Heart right ventricle (tissue), 16 donors: ENCODE data around the gene UBE2I. TPM values are rescaled to one million over a fixed set of nuclear protein-coding genes. Genes with fewer than 3 reads are reported as not detected.

Experiments
- ATAC-seq, 8 donors: fragments of 200-7000 bp; cut with Tn5 transposase; one replicate each; pipeline ENCODE4 v1.9.1; 2020; ENCODE audit warnings: mild to moderate bottlenecking in 8 of 8, moderate library complexity in 8 of 8, moderate number of reproducible peaks in 1 of 8
- DNase-seq, 2 donors: peaks; one replicate each; pipeline ENCODE4 v3.0.0-alpha.2; 2020
- H3K27ac ChIP-seq, 10 donors: fragments of 200-600 bp; sonication (generic) in 2 of 10; one replicate each; pipeline versions ENCODE4 v1.5.0 to v1.8.0; 2020 to 2022; ENCODE audit warnings: mild to moderate bottlenecking in 3 of 10
- H3K27me3 ChIP-seq, 7 donors: fragments of 200-600 bp; one replicate each; pipeline ENCODE4 v1.8.0; 2021 to 2022; ENCODE audit warnings: mild to moderate bottlenecking in 2 of 7
- H3K36me3 ChIP-seq, 9 donors: fragments of 200-600 bp; sonication (generic) in 1 of 9; one replicate each; pipeline versions ENCODE4 v1.5.0 to v1.8.0; 2020 to 2022; ENCODE audit warnings: mild to moderate bottlenecking in 2 of 9
- H3K4me1 ChIP-seq, 9 donors: fragments of 200-600 bp; sonication (generic) in 1 of 9; one replicate each; pipeline versions ENCODE4 v1.5.0 to v1.8.0; 2020 to 2022; ENCODE audit warnings: mild to moderate bottlenecking in 4 of 9
- H3K4me3 ChIP-seq, 10 donors: fragments of 200-600 bp; sonication (generic) in 2 of 10; one replicate each; pipeline versions ENCODE4 v1.5.0 to v1.8.0; 2020 to 2022; ENCODE audit warnings: mild to moderate bottlenecking in 7 of 10, moderate library complexity in 2 of 10
- H3K9me3 ChIP-seq, 11 donors: fragments of 200-600 bp in 10 of 11; sonication (generic) in 2 of 11; one replicate each; pipeline versions ENCODE4 v1.5.0 to v1.8.0; 2013 to 2022; ENCODE audit warnings: mild to moderate bottlenecking in 2 of 11, control low read depth in 1 of 11, moderate library complexity in 1 of 11
- CTCF ChIP-seq, 9 donors: fragments of 200-600 bp; sonication (generic) in 2 of 9; IDR thresholded peaks; one replicate each; pipeline versions ENCODE4 v1.5.0 to v1.8.0; 2021 to 2022; ENCODE audit warnings: antibody characterized with exemption in 9 of 9, mild to moderate bottlenecking in 5 of 9, moderate library complexity in 1 of 9
- whole genome bisulfite sequencing, 2 donors: extraction: QIAGEN DNeasy Blood & Tissue Kit; methylation state at CpG; one replicate each; pipeline ENCODE4 v1.1.7; 2013; ENCODE audit warnings: inconsistent platforms in 1 of 2; 5-methylcytosine and 5-hydroxymethylcytosine counted together
- intact Hi-C, 10 donors: fragments of 100-400 bp; cut with DNase I; formaldehyde crosslinking; loops; one replicate each; pipeline versions ENCODE4 v1.11.1 to v1.14.2; 2022
- long read RNA-seq, 3 donors: library from polyadenylated mRNA; unstranded; transcript quantifications; one replicate each; pipeline ENCODE4 v2.0.0, GENCODE V29; 2020 to 2021
- polyA plus RNA-seq, 2 donors: library from polyadenylated mRNA; stranded (reverse); fragments of 200-250 nt; gene quantifications; one replicate each; pipeline ENCODE4 v1.2.3, GENCODE V29; 2013
- total RNA-seq, 10 donors: library from RNA; stranded (reverse); fragmentation: NEBNext Ultra II Directional in 3 of 10; extraction: Animal tissue kit (Norgen Biotek cat#: 25700) in 3 of 10; gene quantifications; one replicate each; pipeline versions ENCODE4 v1.2.1 to v1.2.4, GENCODE V29; 2021 to 2023
- donor health status: Arrhythmogenic right ventricular cardiomyopathy.
- donor health status: ischemic (EF 13 %, LVEDD 7.1; RV severe dilation, severe dysfunction).
- donor health status: healthy with polysubstance abuse.
- donor health status: DM: no; HTN: yes; CAD: no.
- donor health status: DM: no; HTN: no; CAD: no.
- donor health status: ischemic (EF 25% LVEDD 6.9; RV normal size, moderate dysfunction).
- donor health status: ischemic (EF 25% LVEDD 5.7; RV mildly dilated, moderate dysfunction).
- donor health status: healthy.
- donor health status: DM: yes; HTN: yes; CAD: no.
- donor health status: Ischemic cardiomyopathy.
- donor health status: ischemic (EF 35%, LVEDD 5.7; RV mildly dilated, moderate dysfunction).
- donor health status: nonischemic (EF 11% LVEDD 7.7; RV severe dilation, severe dysfunction).
- donor health status: DM: yes; HTN: yes; CAD: no.
- donor health status: PGD.
- donor health status: ischemic (EF 29% LVEDD 5.4; RV normal size, mild dysfunction).
- donor health status: nonischemic (EF 23%, LVEDD 6.1; RV moderate dilation, normal function).

UBE2I gene
- total RNA-seq (10 to 100 TPM; 70.6 to 99.8 (median 84.6) TPM), polyA plus RNA-seq (10 to 100 TPM; 63.1 to 76.4 TPM)
- long read RNA-seq, donor 1, transcript UBE2I-203 (7 exons, 2,976 nt), result major isoform, 73 of 100 reads
- long read RNA-seq, donor 1, partial matches to known transcripts, result 5 of 100 reads
- long read RNA-seq, donor 1, other reads (novel, unspliced or antisense), result 15 of 100 reads
- long read RNA-seq, donor 2, transcript UBE2I-203 (7 exons, 2,976 nt), result major isoform, 55 of 97 reads
- long read RNA-seq, donor 2, partial matches to known transcripts, result 12 of 97 reads
- long read RNA-seq, donor 2, other reads (novel, unspliced or antisense), result 22 of 97 reads
- long read RNA-seq, donor 3, transcript UBE2I-203 (7 exons, 2,976 nt), result major isoform, 109 of 146 reads
- long read RNA-seq, donor 3, partial matches to known transcripts, result 5 of 146 reads
- long read RNA-seq, donor 3, other reads (novel, unspliced or antisense), result 22 of 146 reads

GRCh38 chr16:1308977-1309885, at the start of gene UBE2I:
Gene UBE2I, plus strand, starts transcription at chr16:1309636. Its CDS starts 4,395 bp downstream, at chr16:1314031.
- Histone ChIP-seq H3K27ac (peak within 1 kb of the TSS; percentile 96 to 100 (median 99)), H3K4me1 (peaks cover 21 to 41% (median 36%) of the 10 kb centered on the region in 9 donors), H3K4me3 (peak within 1 kb of the TSS; percentile 60 to 99 (median 84)), H3K27me3 (no peaks in the 10 kb centered on the region), H3K9me3 (no peaks in the 10 kb centered on the region), H3K36me3 (peaks cover 0 to 24% (median 3%) of the 10 kb centered on the region in 9 donors)
- DNase-seq (peak; percentile 96 to 98), ATAC-seq (peak; percentile 87 to 94 (median 88))
- intact Hi-C loops, result loop anchor here in 1 of 10 donors (5.0 kb wide), 1 partner anchor 43 kb away; the partner anchor contains the start of genes GNPTG and TSR3
- TF ChIP-seq CTCF (IDR thresholded peaks at IDR 0.05), result no peak
- 1% methylated on average over 69 to 117 of the region's 117 CpGs for WGBS, 2 donors

- Histone ChIP-seq H3K27ac (no peak overlapping the region), H3K27me3 (peaks cover 16 to 73% (median 65%) of the 10 kb centered on the region in 7 donors), H3K9me3 (no peaks in the 10 kb centered on the region), H3K4me3 (no peak overlapping the region), H3K4me1 (no peaks in the 10 kb centered on the region), H3K36me3 (no peaks in the 10 kb centered on the region)
- DNase-seq, result no peak
- ATAC-seq, result no peak
- 22 to 32% methylated on average over 11 of the region's 11 CpGs for WGBS, 2 donors
- TF ChIP-seq CTCF (IDR thresholded peaks at IDR 0.05), result no peak
- intact Hi-C loops, result no loop called here
These were observed 49.7 kb upstream of the UBE2I start for GRCh38 chr16:1259760-1260068.

GRCh38 chr16:1260101-1260680, 49.2 kb upstream of the UBE2I start:
- 69 to 70% methylated on average over 36 of the region's 36 CpGs for WGBS, 2 donors
- DNase-seq, result no peak
- Histone ChIP-seq H3K27ac (no peak overlapping the region), H3K36me3 (no peaks in the 10 kb centered on the region), H3K9me3 (no peaks in the 10 kb centered on the region), H3K4me3 (no peak overlapping the region), H3K4me1 (no peaks in the 10 kb centered on the region), H3K27me3 (peaks cover 16 to 73% (median 65%) of the 10 kb centered on the region in 7 donors)
- intact Hi-C loops, result no loop called here
- no peak for TF ChIP-seq CTCF (IDR thresholded peaks at IDR 0.05)
- no peak for ATAC-seq
